Anterior cingulate cortex (tissue), 58 donors: ENCODE measurements around the gene ADIPOR2.

Source experiments
- DNase-seq, 58 donors: peaks; one replicate each; lab custom pipeline; 2025; lab: John Stamatoyannopoulos, UW

The ADIPOR2 gene

DNA sequence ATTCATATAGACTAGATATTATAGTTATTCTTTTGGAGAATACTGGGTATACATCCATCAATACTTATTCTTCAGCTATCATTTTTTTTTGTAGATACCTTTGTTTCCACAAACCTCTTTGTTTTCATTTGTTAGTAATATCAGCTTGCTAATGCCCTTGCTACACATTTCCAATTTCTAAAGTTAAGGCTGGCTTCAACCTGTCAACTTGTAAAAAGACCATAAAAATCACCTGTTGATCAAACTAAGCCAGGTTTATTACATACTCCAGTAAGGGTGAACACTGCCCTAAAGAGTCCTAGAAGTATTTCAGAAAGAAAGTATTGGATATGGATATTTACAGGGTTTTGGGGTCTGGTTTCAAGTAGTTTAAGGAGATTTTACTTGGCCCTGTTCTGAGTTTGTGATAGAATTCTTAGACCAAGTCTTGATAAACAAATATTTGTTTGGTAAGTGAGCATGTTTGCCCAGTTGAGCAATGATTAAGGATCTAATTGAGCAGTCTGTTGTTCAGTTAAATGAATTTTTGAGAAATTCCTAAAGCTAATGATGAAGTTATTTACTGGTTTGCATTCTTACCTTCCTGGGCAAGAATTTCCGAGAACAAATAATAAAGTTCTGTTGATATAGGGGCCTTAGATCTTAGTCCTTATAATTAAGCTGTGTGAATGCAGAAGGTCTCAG, 76.7 kb downstream of the ADIPOR2 start:
- DNase-seq, result no peak

DNA sequence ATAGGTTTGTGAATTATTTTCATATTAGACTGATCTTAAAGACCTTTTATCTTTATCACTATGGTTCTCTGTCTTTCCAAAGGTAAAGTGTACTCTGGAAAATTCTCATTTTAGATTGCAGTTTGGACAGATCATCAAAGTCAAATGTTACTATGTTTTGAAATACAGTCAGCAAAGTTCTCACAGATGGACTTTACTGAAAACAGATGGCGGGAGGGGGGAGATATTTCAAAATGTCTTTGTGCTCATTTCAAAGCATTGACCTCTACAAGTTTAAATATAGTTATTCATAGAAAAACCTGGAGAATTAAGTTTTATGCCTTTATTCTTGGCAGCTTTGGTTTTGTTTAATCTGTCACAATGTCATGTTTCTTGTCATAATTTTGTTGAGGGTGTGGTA, 77.7 kb downstream of the ADIPOR2 start:
- DNase-seq, result no peak

DNA sequence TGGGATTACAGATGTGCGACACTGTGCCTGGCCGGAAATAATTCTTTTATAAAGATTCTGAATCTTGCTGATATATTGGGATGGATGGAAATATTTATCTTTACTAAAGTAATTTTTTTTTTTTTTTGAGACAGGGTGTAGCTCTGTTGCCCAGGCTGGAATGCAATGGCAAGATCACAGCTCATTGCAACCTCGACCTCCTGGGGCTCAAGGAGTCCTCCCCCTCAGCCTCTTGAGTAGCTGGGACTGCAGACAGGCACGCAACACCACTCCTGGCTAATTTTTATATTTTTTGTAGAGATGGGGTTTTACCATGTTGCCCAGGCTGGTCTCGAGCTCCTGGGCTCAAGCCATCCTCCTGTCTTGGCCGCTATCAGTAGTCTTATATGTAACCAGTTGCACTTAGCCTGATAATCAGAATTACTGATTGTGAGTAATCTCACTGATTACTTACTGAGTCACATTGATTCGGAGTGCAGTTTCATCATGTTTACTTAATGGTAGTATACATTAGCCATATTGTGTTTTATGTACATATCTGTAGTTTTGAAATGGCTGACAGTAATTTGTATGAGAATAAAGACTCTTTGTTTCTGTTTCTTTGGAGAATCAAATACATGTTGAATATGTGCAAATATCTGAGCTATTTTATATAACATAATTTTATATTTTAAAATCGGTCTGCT, 79.1 kb downstream of the ADIPOR2 start:
- no peak for DNase-seq

DNA sequence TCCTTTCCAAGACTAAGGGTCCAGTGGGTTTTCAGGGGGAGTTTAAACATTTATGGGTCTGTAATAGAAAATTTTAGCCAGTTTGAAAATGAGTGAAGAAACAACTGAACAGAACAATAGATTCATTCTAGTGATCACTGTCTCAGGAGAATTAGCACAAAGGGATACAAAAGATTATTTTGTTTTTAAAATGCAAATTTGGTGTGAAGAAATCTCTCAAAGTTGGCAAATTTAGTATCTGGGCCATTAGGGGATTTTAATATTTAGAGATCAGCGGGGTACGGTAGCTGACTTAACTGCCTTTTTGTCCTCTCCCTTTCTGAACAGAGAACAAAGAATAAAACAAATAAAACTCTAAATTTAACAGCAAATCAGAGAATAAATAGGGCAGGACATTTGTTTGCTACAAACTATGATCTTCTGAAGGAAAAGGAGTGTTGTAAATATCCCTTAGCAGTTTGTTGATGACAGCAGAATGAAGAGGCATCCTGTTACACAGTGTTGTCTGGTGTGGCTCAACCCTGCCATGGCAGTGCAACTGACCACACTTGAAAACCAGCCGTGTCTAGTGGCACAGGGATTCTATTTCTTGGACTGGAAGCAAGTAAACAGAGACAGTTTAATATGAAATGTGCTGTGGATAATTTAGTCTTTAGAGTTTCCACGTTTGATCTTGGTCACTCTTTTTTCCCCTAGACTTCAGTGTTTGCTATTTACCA, 83.2 kb downstream of the ADIPOR2 start:
- DNase-seq, result peak in 6 of 58 donors; percentile 24 to 48 (median 32)

DNA sequence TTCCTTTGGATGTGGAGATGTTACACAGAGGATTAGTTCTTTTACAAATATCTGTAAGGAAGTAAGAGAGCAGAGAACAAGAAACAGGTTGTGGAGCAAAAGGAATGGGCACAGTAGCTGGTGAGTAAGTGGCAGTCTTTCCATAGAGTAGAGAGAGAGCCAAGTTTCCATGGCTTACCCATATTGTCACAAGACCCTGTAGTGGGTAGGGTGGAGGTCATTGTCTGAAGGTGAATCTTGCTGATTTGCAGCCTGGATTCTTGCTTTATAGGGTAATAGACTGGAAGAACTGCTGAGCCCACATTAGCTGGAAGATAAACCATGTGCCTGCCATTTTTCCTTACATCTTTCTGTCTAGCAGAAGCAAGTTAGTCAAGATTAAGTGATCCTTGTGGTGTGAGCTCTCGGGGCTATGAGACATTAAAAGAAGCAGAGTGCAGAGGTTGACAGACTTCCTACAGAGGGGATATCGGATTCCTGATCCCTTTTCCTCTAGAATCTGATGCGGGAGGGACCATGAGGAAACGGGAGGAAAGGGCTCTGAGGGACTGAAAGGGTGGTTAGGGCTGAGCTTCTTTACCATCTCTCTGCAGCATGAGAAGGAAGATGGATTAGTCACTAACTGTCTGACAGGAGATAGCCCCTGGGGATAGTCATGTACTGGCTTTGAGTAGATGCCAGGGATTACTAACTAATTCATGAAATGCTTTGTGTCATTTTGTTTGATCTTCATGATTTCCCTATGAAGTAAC, 85.5 kb downstream of the ADIPOR2 start:
- DNase-seq, result no peak

- no peak for DNase-seq
Observed at GRCh38 chr12:1777798-1778197, 86.9 kb downstream of the ADIPOR2 start.

- DNase-seq, result no peak
Observed at GRCh38 chr12:1778911-1779310, 88.0 kb downstream of the ADIPOR2 start.

GRCh38 chr12:1779783-1780182, 88.9 kb downstream of the ADIPOR2 start:
- peak in 5 of 58 donors; percentile 16 to 75 (median 35) for DNase-seq

GRCh38 chr12:1781772-1782171, 90.9 kb downstream of the ADIPOR2 start:
- no peak for DNase-seq

GRCh38 chr12:1782215-1782614, 91.3 kb downstream of the ADIPOR2 start:
- no peak for DNase-seq

GRCh38 chr12:1787714-1788113, 96.8 kb downstream of the ADIPOR2 start:
- no peak for DNase-seq

GRCh38 chr12:1790444-1790843, 99.6 kb downstream of the ADIPOR2 start:
- peak in 1 of 58 donors; percentile 22 for DNase-seq

DNA sequence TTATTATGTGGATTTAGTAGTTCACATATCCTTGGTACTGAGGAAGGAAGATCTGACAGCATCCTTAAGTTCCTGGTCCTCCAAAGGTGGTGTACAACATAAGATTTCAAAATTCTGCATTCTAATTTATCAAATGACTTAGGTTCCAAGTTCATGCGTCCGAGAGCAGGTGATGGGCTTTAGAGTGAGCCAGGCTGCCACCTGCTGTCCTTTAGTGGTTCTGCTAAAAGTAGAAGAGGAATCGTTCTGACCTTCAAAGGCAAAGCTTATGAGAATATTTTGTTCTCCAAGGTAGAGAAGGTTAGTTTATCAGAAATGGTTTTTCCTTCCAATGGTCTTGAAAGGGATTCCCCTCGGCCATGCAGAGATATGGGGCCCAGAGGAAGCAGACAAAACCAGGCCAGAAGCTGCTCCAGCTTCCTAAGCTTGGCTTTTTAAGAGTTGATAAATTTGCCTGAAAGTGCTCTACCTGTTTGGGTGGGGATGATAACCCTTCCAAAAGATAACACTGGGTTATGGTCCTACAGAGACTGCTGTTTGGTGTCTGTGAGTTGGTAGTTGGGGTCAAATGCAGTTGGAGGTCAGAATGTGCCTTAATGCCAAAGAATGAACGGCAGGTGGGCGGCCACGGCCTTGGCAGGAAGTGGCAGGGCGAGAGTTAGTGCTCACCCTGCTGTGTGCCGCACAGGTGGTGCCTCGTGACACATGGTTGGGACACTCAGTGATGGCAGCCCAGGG, 100.4 kb downstream of the ADIPOR2 start:
- DNase-seq, result peak in 36 of 58 donors; percentile 10 to 75 (median 48)

- DNase-seq, result no peak
Observed at GRCh38 chr12:1792406-1792805, 101.5 kb downstream of the ADIPOR2 start.

DNA sequence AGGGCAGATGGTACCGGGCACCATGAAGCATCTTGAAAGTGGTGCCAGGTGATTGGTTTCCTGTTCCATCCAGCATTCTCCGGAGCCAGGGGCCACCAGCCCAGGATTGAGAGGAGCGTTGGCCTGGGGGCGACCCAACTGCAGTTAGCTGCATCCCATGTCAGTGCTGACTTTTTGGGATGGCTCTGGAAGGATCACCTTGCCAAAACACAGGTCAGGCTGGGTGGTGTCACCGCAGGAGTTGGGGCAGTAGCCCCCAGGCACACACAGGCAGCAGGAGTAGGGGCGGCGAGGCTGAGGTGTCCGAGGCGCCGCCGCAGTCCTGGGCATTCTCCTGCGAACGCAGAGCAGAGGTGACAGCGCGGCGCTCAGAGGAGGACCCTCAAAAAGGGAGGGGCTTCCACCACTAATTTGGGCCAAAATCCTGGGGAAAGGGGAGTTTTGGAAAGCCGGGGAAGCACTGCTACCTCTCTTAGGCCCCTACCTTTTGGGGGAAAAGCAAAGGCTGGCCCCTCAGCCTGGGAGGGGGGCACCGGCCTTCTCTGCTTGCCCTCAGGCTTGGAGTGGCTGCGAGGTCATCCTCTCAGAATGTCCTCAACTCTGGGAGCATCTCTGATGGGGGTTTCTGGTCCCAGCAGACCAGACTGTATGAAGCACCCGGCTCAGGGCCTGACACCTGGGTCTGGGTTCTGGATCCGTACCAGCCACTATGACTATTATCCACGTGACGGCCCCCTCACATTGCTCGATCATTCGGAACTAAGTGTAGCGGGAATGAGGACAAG, 102.7 kb downstream of the ADIPOR2 start:
- DNase-seq, result no peak

- no peak for DNase-seq
Observed at GRCh38 chr12:1794440-1795090, 103.7 kb downstream of the ADIPOR2 start.

- no peak for DNase-seq
Observed at GRCh38 chr12:1795221-1795784, 104.4 kb downstream of the ADIPOR2 start.

GRCh38 chr12:1795785-1796514, 105.1 kb downstream of the ADIPOR2 start:
- DNase-seq, result peak; percentile 28 to 93 (median 83)
